Upper lobe of left lung (tissue), 6 donors: ENCODE data around the gene TGM2. TPM values are rescaled to one million over a fixed set of nuclear protein-coding genes. Genes with fewer than 3 reads are reported as not detected.
A peak's percentile ranks its signal among the peaks of the same experiment; 100 is the strongest.

ENCODE experiments used
- ATAC-seq, 2 donors: fragments of 200-7000 bp; cut with Tn5 transposase; one replicate each; pipeline ENCODE4 v1.9.1; 2022; ENCODE audit warnings: mild to moderate bottlenecking in 2 of 2, moderate library complexity in 2 of 2; ENCODE audit not compliant: low FRiP score in 2 of 2
- DNase-seq, 2 donors: peaks; one replicate each; pipeline ENCODE4 v3.0.0-alpha.2; 2019 to 2020
- H3K27ac ChIP-seq, 4 donors: fragments of 200-600 bp; sonication (generic); one replicate each; pipeline ENCODE4 v1.5.1; 2016 to 2019
- H3K27me3 ChIP-seq, 4 donors: fragments of 200-600 bp; sonication (generic); one replicate each; pipeline ENCODE4 v1.5.1; 2017 to 2019
- H3K36me3 ChIP-seq, 4 donors: fragments of 200-600 bp; sonication (generic); one replicate each; pipeline ENCODE4 v1.5.1; 2016 to 2019
- H3K4me1 ChIP-seq, 4 donors: fragments of 200-600 bp; sonication (generic); one replicate each; pipeline ENCODE4 v1.5.1; 2018 to 2019
- H3K4me3 ChIP-seq, 4 donors: fragments of 200-600 bp; sonication (generic); one replicate each; pipeline ENCODE4 v1.5.1; 2017 to 2019; ENCODE audit warnings: mild to moderate bottlenecking in 2 of 4, moderate library complexity in 1 of 4
- H3K9me3 ChIP-seq, 4 donors: fragments of 200-600 bp; sonication (generic); one replicate each; pipeline ENCODE4 v1.5.1; 2018 to 2019
- CTCF ChIP-seq, 6 experiments: fragments of 450-650 bp in 4 of 6; fragments of 200-600 bp in 2 of 6; sonication (generic) in 2 of 6; IDR thresholded peaks; one replicate each; pipeline ENCODE4 v1.5.1; 2016 to 2019; ENCODE audit warnings: antibody characterized with exemption in 6 of 6
- EP300 ChIP-seq, 4 donors: sonication (generic); formaldehyde crosslinking; IDR thresholded peaks; one replicate each; pipeline ENCODE4 v1.5.1; 2017; ENCODE audit warnings: antibody characterized with exemption in 4 of 4, control low read depth in 2 of 4
- POLR2A ChIP-seq, 4 donors: fragments of 450-650 bp; IDR thresholded peaks; one replicate each; pipeline ENCODE4 v1.5.1; 2016 to 2017; ENCODE audit warnings: antibody characterized with exemption in 4 of 4, mild to moderate bottlenecking in 2 of 4
- POLR2AphosphoS5 ChIP-seq, 2 donors: sonication (generic); formaldehyde crosslinking; IDR thresholded peaks; one replicate each; pipeline ENCODE4 v1.5.1; 2017; ENCODE audit warnings: antibody characterized with exemption in 2 of 2
- WGBS, 2 donors: methylation state at CpG; one replicate each; pipeline ENCODE4 v1.1.5; 2017 to 2018; 5-methylcytosine and 5-hydroxymethylcytosine counted together
- total RNA-seq, 6 donors: library from RNA; depleted of rRNA in 4 of 6; stranded (reverse); fragments of >200 nt in 4 of 6; gene quantifications; one replicate each; pipeline versions ENCODE4 v1.1.0 to v1.2.1, GENCODE V29; 2016 to 2021
- donor health status: DM: no; HTN: no; CAD: no; lungs with moderate emphysema.
- donor health status: DM: no; HTN: yes; CAD: no; lungs with severe emphysema.

TGM2 gene
- total RNA-seq, 6 donors from 2014 or later = 98.7 to 469 (median 290) TPM

GRCh38 chr20:38129248-38129865, 35.7 kb downstream of the TGM2 start:
- no peaks in the 10 kb centered on the region for H3K9me3 ChIP-seq
- peaks cover 0 to 60% (median 26%) of the 10 kb centered on the region in 4 donors for H3K36me3 ChIP-seq
- no peak for ATAC-seq
- 87 to 95% methylated on average over 5 to 6 of the region's 6 CpGs for WGBS, 2 donors
- TF ChIP-seq EP300 (IDR thresholded peaks at IDR 0.05) (no peak), POLR2A (IDR thresholded peaks at IDR 0.05) (no peak), CTCF (IDR thresholded peaks at IDR 0.05) (no peak), POLR2AphosphoS5 (IDR thresholded peaks at IDR 0.05) (no peak)
- H3K4me1 ChIP-seq = peaks cover 29 to 37% (median 33%) of the 10 kb centered on the region in 4 donors
- H3K4me3 ChIP-seq = no peak overlapping the region
- peak in 1 of 2 donors; percentile 17 for DNase-seq
- peak overlapping the region in 3 of 4 donors; percentile 11 to 87 (median 82) for H3K27ac ChIP-seq
- no peaks in the 10 kb centered on the region for H3K27me3 ChIP-seq

- H3K4me3 ChIP-seq = no peak overlapping the region
- peak in 1 of 2 donors; percentile 11 for DNase-seq
- WGBS, 2 donors = 96 to 100% methylated on average over 1 to 2 of the region's 2 CpGs
- no peaks in the 10 kb centered on the region for H3K27me3 ChIP-seq
- H3K9me3 ChIP-seq = no peaks in the 10 kb centered on the region
- peak overlapping the region in 3 of 4 donors; percentile 11 to 87 (median 82) for H3K27ac ChIP-seq
- H3K36me3 ChIP-seq = peaks cover 0 to 53% (median 26%) of the 10 kb centered on the region in 4 donors
- TF ChIP-seq POLR2AphosphoS5 (IDR thresholded peaks at IDR 0.05) = no peak
- TF ChIP-seq EP300 (IDR thresholded peaks at IDR 0.05) = no peak
- TF ChIP-seq POLR2A (IDR thresholded peaks at IDR 0.05) = no peak
- TF ChIP-seq CTCF (IDR thresholded peaks at IDR 0.05) = no peak
- peaks cover 24 to 31% (median 27%) of the 10 kb centered on the region in 4 donors for H3K4me1 ChIP-seq
- ATAC-seq = no peak
Measured at GRCh38 chr20:38128691-38129090, 36.4 kb downstream of the TGM2 start.

- peak overlapping the region in 2 of 4 donors; percentile 82 to 87 for H3K27ac ChIP-seq
- TF ChIP-seq POLR2A (IDR thresholded peaks at IDR 0.05) (no peak), CTCF (IDR thresholded peaks at IDR 0.05) (no peak), EP300 (IDR thresholded peaks at IDR 0.05) (no peak), POLR2AphosphoS5 (IDR thresholded peaks at IDR 0.05) (no peak)
- DNase-seq (peak in 1 of 2 donors; percentile 14), ATAC-seq (no peak)
- H3K4me1 ChIP-seq = peaks cover 28 to 32% (median 30%) of the 10 kb centered on the region in 4 donors
- 78 to 79% methylated on average over 9 of the region's 9 CpGs for WGBS, 2 donors
- no peaks in the 10 kb centered on the region for H3K27me3 ChIP-seq
- H3K4me3 ChIP-seq = no peak overlapping the region
- H3K9me3 ChIP-seq = no peaks in the 10 kb centered on the region
- H3K36me3 ChIP-seq = peaks cover 0 to 48% (median 25%) of the 10 kb centered on the region in 4 donors
Measured at GRCh38 chr20:38127920-38128528, 37.0 kb downstream of the TGM2 start.

GRCh38 chr20:38126932-38127621, 38.0 kb downstream of the TGM2 start:
- WGBS, 2 donors = 60 to 74% methylated on average over 12 of the region's 12 CpGs
- no peak for TF ChIP-seq POLR2A (IDR thresholded peaks at IDR 0.05)
- no peak for TF ChIP-seq EP300 (IDR thresholded peaks at IDR 0.05)
- TF ChIP-seq POLR2AphosphoS5 (IDR thresholded peaks at IDR 0.05) = peak; percentile 44 to 75
- no peak for TF ChIP-seq CTCF (IDR thresholded peaks at IDR 0.05)
- Histone ChIP-seq H3K4me1 (peaks cover 33 to 39% (median 35%) of the 10 kb centered on the region in 4 donors), H3K27me3 (no peaks in the 10 kb centered on the region), H3K36me3 (peaks cover 0 to 38% (median 17%) of the 10 kb centered on the region in 4 donors), H3K4me3 (no peak overlapping the region), H3K9me3 (no peaks in the 10 kb centered on the region), H3K27ac (peak overlapping the region; percentile 64 to 87 (median 78))
- peak in 1 of 2 donors; percentile 72 for ATAC-seq
- peak in 1 of 2 donors; percentile 22 for DNase-seq
